HepG2 (cell line): ENCODE data around the gene FLYWCH1. TPM values are rescaled to one million over a fixed set of nuclear protein-coding genes. Genes with fewer than 3 reads are reported as not detected.
A peak's percentile ranks its signal among the peaks of the same experiment; 100 is the strongest.

Source experiments
- ARHGAP35 ChIP-seq: sonication (generic); formaldehyde crosslinking; IDR thresholded peaks from 2 replicates; pipeline ENCODE4 v1.9.0; 2022; ENCODE audit warnings: mild to moderate bottlenecking, inconsistent platforms, moderate library complexity, missing genetic modification reagents, borderline replicate concordance
- DPF2 ChIP-seq: sonication (generic); formaldehyde crosslinking; IDR thresholded peaks from 2 replicates; pipeline ENCODE4 v1.4.0; 2020; ENCODE audit warnings: mild to moderate bottlenecking, low read depth, missing genetic modification reagents, borderline replicate concordance
- ELF3 ChIP-seq: IDR thresholded peaks from 2 replicates; pipeline ENCODE4 v1.6.1; 2016; ENCODE audit warnings: missing genetic modification reagents, missing compliant biosample characterization
- GATAD1 ChIP-seq: IDR thresholded peaks from 2 replicates; pipeline ENCODE4 v1.6.1; 2016; ENCODE audit warnings: missing genetic modification reagents, missing compliant biosample characterization
- HDAC1 ChIP-seq: sonication (generic); formaldehyde crosslinking; IDR thresholded peaks from 2 replicates; pipeline ENCODE4 v1.5.1; 2020; ENCODE audit warnings: mild to moderate bottlenecking, missing genetic modification reagents
- HDAC2 ChIP-seq: sonication (generic); formaldehyde crosslinking; IDR thresholded peaks from 2 replicates; pipeline ENCODE4 v1.4.0; 2020; ENCODE audit warnings: missing genetic modification reagents
- KAT2B ChIP-seq: fragments of 150-350 bp; IDR thresholded peaks from 2 replicates; pipeline ENCODE4 v1.6.1; 2014; ENCODE audit warnings: low read depth, low read length, borderline replicate concordance
- KDM5B ChIP-seq: sonication (generic); formaldehyde crosslinking; IDR thresholded peaks from 2 replicates; pipeline ENCODE4 v1.4.0; 2020; ENCODE audit warnings: missing genetic modification reagents, mild to moderate bottlenecking, borderline replicate concordance
- KMT2B ChIP-seq: IDR thresholded peaks from 2 replicates; pipeline ENCODE4 v1.6.1; 2016; ENCODE audit warnings: missing genetic modification reagents, missing compliant biosample characterization
- MATR3 ChIP-seq: sonication (generic); formaldehyde crosslinking; IDR thresholded peaks from 2 replicates; pipeline ENCODE4 v1.4.0; 2020; ENCODE audit warnings: missing genetic modification reagents
- MED1 ChIP-seq: sonication (generic); formaldehyde crosslinking; IDR thresholded peaks from 2 replicates; pipeline ENCODE4 v1.4.0; 2020; ENCODE audit warnings: missing genetic modification reagents
- MEF2D ChIP-seq: sonication (generic); formaldehyde crosslinking; IDR thresholded peaks from 2 replicates; pipeline ENCODE4 v1.5.1; 2020; ENCODE audit warnings: mild to moderate bottlenecking, missing genetic modification reagents
- NCOA1 ChIP-seq: sonication (generic); formaldehyde crosslinking; IDR thresholded peaks from 2 replicates; pipeline ENCODE4 v1.9.0; 2021; ENCODE audit warnings: missing genetic modification reagents
- RCOR2 ChIP-seq: IDR thresholded peaks from 2 replicates; pipeline ENCODE4 v1.6.1; 2016; ENCODE audit warnings: missing biosample characterization, missing genetic modification reagents
- SMAD3 ChIP-seq: sonication (generic); formaldehyde crosslinking; IDR thresholded peaks from 2 replicates; pipeline ENCODE4 v1.4.0; 2020; ENCODE audit warnings: missing genetic modification reagents
- ZNF230 ChIP-seq: sonication (generic); formaldehyde crosslinking; IDR thresholded peaks from 2 replicates; pipeline ENCODE4 v1.4.0; 2020; ENCODE audit warnings: mild to moderate bottlenecking, missing genetic modification reagents
- ZNF407 ChIP-seq: sonication (generic); formaldehyde crosslinking; IDR thresholded peaks from one replicate; pipeline ENCODE4 v1.5.1; 2020; ENCODE audit warnings: mild to moderate bottlenecking, missing genetic modification reagents; ENCODE audit errors: not compliant biosample characterization
- ZNF670 ChIP-seq: sonication (generic); formaldehyde crosslinking; IDR thresholded peaks from 2 replicates; pipeline ENCODE4 v1.8.0; 2022; ENCODE audit warnings: mild to moderate bottlenecking, missing genetic modification reagents, borderline replicate concordance
- ZNF773 ChIP-seq: sonication (generic); formaldehyde crosslinking; IDR thresholded peaks from 2 replicates; pipeline ENCODE4 v1.4.0; 2020; ENCODE audit warnings: missing genetic modification reagents, borderline replicate concordance
- ZNF780A ChIP-seq: sonication (generic); formaldehyde crosslinking; IDR thresholded peaks from 2 replicates; pipeline ENCODE4 v1.8.0; 2022; ENCODE audit warnings: mild to moderate bottlenecking, missing genetic modification reagents, moderate library complexity
- polyA plus RNA-seq, 8 experiments: library from polyadenylated mRNA; depleted of rRNA in 3 of 8; stranded (reverse) in 7 of 8; unstranded in 1 of 8; fragments of >200 nt; fragmentation: Illumina TruSeq in 4 of 8; extraction: Trizol in 4 of 8; gene quantifications; 2 replicates each; pipeline versions ENCODE4 v1.2.1 to v1.2.3, GENCODE V29; 2011 to 2016; ENCODE audit warnings: low read depth in 4 of 8, missing spikeins in 1 of 8, mixed read lengths in 1 of 8; ENCODE audit not compliant: insufficient read depth in 1 of 8
- total RNA-seq, 5 experiments: library from RNA; depleted of rRNA; stranded (reverse); fragments of >200 nt; fragmentation: Illumina TruSeq; extraction: Trizol; gene quantifications; 2 replicates each; pipeline ENCODE4 v1.2.3, GENCODE V29; 2016; ENCODE audit warnings: low read depth in 1 of 5
- TF ChIP-seq, protein P1 (sequence below): sonication (generic); formaldehyde crosslinking; IDR thresholded peaks from 2 replicates; pipeline ENCODE4 v1.4.0; 2020; ENCODE audit warnings: missing genetic modification reagents

Gene FLYWCH1
- total and polyA plus RNA-seq, 2 of the 13 experiments (the other 11 are each of a cell fraction or from before 2014, with no cell fraction given): 7.3 to 12.4 TPM

DNA sequence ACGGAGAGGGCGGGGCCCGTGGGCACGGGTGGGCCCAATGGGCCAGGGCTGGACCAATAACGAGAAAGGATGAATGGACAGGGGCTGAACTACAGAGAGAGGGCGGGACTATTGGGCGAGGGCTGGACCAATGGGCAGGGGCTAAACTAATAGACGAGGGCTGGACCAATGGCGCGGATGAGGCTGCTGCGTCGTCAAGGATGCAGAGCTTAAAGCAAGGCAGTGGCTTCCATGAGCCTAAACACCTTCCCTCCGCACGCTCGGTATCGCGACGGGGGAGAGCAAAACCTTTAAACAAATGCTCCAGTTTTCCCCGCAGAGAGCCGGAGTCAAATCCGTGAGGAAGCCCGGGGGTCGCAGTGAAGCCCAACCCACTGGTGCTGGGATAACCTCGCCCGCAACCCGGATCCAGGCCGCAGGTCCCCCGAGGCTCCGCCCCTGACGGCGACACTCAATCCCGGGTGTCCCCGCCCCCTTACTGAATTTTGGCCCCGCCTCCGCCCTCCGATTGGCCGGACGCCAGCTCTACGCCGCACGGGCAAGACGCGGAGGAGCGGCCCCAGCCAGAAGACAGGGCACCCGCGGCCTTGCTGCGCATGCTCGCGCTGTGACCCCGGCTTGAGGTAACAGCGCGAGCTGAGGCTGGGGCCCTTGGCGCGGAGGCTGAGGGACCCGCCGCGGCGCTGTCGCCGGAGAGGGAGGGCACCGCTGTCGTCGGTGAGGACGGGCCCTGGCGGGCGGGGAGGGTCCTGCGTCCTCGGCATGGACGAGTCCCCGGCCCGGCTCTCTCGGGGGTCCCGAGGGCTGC lies 28.9 kb upstream of the FLYWCH1 start, which contains the start of gene FLYWCH2 (continued):
- no peak for TF ChIP-seq DPF2 (CRISPR knock-in tag)
- no peak for TF ChIP-seq RCOR2 (CRISPR knock-in tag)
- TF ChIP-seq SMAD3 (CRISPR knock-in tag): peak; percentile 41; the same call in 1 of the 2 replicates
- peak; percentile 34; the same call in 1 of the 2 replicates for TF ChIP-seq NCOA1 (CRISPR knock-in tag)
- TF ChIP-seq KDM5B: peak; percentile 81; the same call in 1 of the 2 replicates
- peak; percentile 64 for TF ChIP-seq MED1 (CRISPR knock-in tag)
- no peak for TF ChIP-seq MATR3
- TF ChIP-seq GATAD1 (CRISPR knock-in tag): peak; percentile 70
- TF ChIP-seq ZNF780A (CRISPR knock-in tag): no peak
- TF ChIP-seq ZNF773: no peak
- peak; percentile 88 for TF ChIP-seq ZNF230
- no peak for TF ChIP-seq ZNF670 (CRISPR knock-in tag)
- peak; percentile 62 for TF ChIP-seq MEF2D (CRISPR knock-in tag)
- TF ChIP-seq ZNF407: no peak
- no peak for TF ChIP-seq KAT2B
- TF ChIP-seq, protein P1, sequence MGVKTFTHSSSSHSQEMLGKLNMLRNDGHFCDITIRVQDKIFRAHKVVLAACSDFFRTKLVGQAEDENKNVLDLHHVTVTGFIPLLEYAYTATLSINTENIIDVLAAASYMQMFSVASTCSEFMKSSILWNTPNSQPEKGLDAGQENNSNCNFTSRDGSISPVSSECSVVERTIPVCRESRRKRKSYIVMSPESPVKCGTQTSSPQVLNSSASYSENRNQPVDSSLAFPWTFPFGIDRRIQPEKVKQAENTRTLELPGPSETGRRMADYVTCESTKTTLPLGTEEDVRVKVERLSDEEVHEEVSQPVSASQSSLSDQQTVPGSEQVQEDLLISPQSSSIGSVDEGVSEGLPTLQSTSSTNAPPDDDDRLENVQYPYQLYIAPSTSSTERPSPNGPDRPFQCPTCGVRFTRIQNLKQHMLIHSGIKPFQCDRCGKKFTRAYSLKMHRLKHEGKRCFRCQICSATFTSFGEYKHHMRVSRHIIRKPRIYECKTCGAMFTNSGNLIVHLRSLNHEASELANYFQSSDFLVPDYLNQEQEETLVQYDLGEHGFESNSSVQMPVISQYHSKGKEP (CRISPR knock-in tag): no peak
- TF ChIP-seq ELF3 (CRISPR knock-in tag): 0 out of 2 replicates have a peak, but pooled peaks have one; percentile 13
- TF ChIP-seq KMT2B: 0 out of 2 replicates have a peak, but pooled peaks have one; percentile 35
- peak; percentile 65; the same call in 1 of the 2 replicates for TF ChIP-seq ARHGAP35 (CRISPR knock-in tag)
- TF ChIP-seq HDAC2: peak; percentile 29; the same call in 1 of the 2 replicates
- TF ChIP-seq HDAC1 (CRISPR knock-in tag): peak; percentile 64
